HepG2 (cell line): Measurements from ENCODE around the gene CDK9. TPM values are rescaled to one million over a fixed set of nuclear protein-coding genes. Genes with fewer than 3 reads are reported as not detected.

ENCODE experiments used
- HOMEZ ChIP-seq: IDR thresholded peaks from 2 replicates; pipeline ENCODE4 v1.6.1; 2016; ENCODE audit warnings: low read depth
- HOXA5 ChIP-seq: sonication (generic); formaldehyde crosslinking; IDR thresholded peaks from 2 replicates; pipeline ENCODE4 v1.4.0; 2020; ENCODE audit warnings: missing genetic modification reagents
- IRF9 ChIP-seq: sonication (generic); formaldehyde crosslinking; IDR thresholded peaks from 2 replicates; pipeline ENCODE4 v1.8.0; 2022; ENCODE audit warnings: missing genetic modification reagents, mild to moderate bottlenecking, borderline replicate concordance
- KLF9 ChIP-seq: IDR thresholded peaks from 2 replicates; pipeline ENCODE4 v1.6.1; 2016; ENCODE audit warnings: low read depth
- MLLT10 ChIP-seq: sonication (generic); formaldehyde crosslinking; IDR thresholded peaks from 2 replicates; pipeline ENCODE4 v1.4.0; 2020; ENCODE audit warnings: missing genetic modification reagents
- PHB2 ChIP-seq: fragments of 450-650 bp; IDR thresholded peaks from 2 replicates; pipeline ENCODE4 v1.6.1; 2018; ENCODE audit not compliant: partially characterized antibody
- POGK ChIP-seq: sonication (generic); formaldehyde crosslinking; conservative IDR thresholded peaks from 2 replicates; pipeline ENCODE4 v1.8.0; 2022; ENCODE audit warnings: mild to moderate bottlenecking, moderate library complexity, missing genetic modification reagents
- THAP11 ChIP-seq: IDR thresholded peaks from 2 replicates; pipeline ENCODE4 v1.6.1; 2016; ENCODE audit warnings: missing biosample characterization, missing genetic modification reagents
- ZBTB40 ChIP-seq, 2 experiments: fragments of 450-650 bp in 1 of 2; sonication (generic) in 1 of 2; formaldehyde crosslinking in 1 of 2; IDR thresholded peaks; 2 replicates each; pipeline versions ENCODE4 v1.6.1 to v1.8.0; 2016 to 2022; ENCODE audit warnings: antibody characterized with exemption in 1 of 2, mild to moderate bottlenecking in 1 of 2, missing genetic modification reagents in 1 of 2
- ZFP90 ChIP-seq: sonication (generic); formaldehyde crosslinking; IDR thresholded peaks from 2 replicates; pipeline ENCODE4 v1.8.0; 2022; ENCODE audit warnings: missing genetic modification reagents, mild to moderate bottlenecking, inconsistent platforms, borderline replicate concordance
- ZNF234 ChIP-seq: sonication (generic); formaldehyde crosslinking; conservative IDR thresholded peaks from 2 replicates; pipeline ENCODE4 v1.5.1; 2020; ENCODE audit warnings: mild to moderate bottlenecking, missing genetic modification reagents
- ZNF326 ChIP-seq: sonication (generic); formaldehyde crosslinking; IDR thresholded peaks from 2 replicates; pipeline ENCODE4 v1.4.0; 2020; ENCODE audit warnings: missing genetic modification reagents, borderline replicate concordance
- ZNF691 ChIP-seq: sonication (generic); formaldehyde crosslinking; IDR thresholded peaks from 2 replicates; pipeline ENCODE4 v1.4.0; 2020; ENCODE audit warnings: missing genetic modification reagents, low read depth, mild to moderate bottlenecking, borderline replicate concordance
- polyA plus RNA-seq, 8 experiments: library from polyadenylated mRNA; depleted of rRNA in 3 of 8; stranded (reverse) in 7 of 8; unstranded in 1 of 8; fragments of >200 nt; fragmentation: Illumina TruSeq in 4 of 8; extraction: Trizol in 4 of 8; gene quantifications; 2 replicates each; pipeline versions ENCODE4 v1.2.1 to v1.2.3, GENCODE V29; 2011 to 2016; ENCODE audit warnings: low read depth in 4 of 8, missing spikeins in 1 of 8, mixed read lengths in 1 of 8; ENCODE audit not compliant: insufficient read depth in 1 of 8
- total RNA-seq, 5 experiments: library from RNA; depleted of rRNA; stranded (reverse); fragments of >200 nt; fragmentation: Illumina TruSeq; extraction: Trizol; gene quantifications; 2 replicates each; pipeline ENCODE4 v1.2.3, GENCODE V29; 2016; ENCODE audit warnings: low read depth in 1 of 5

Gene CDK9
- total and polyA plus RNA-seq, 2 of the 13 experiments (the other 11 are each of a cell fraction or from before 2014, with no cell fraction given), result 16.8 to 21.5 TPM

- TF ChIP-seq ZBTB40 (IDR thresholded peaks at IDR 0.05) (no peak), ZBTB40 (CRISPR knock-in tag; IDR thresholded peaks at IDR 0.05) (no peak), ZNF691 (CRISPR knock-in tag) (peak; percentile 39; the same call in 1 of the 2 replicates), KLF9 (CRISPR knock-in tag) (no peak), HOXA5 (no peak), MLLT10 (CRISPR knock-in tag) (no peak), ZNF326 (CRISPR knock-in tag) (no peak), PHB2 (no peak), THAP11 (CRISPR knock-in tag) (peak; percentile 37; the same call in 1 of the 2 replicates), HOMEZ (CRISPR knock-in tag) (no peak), ZFP90 (CRISPR knock-in tag) (no peak), POGK (CRISPR knock-in tag) (no peak), ZNF234 (CRISPR knock-in tag) (no peak), IRF9 (CRISPR knock-in tag) (0 out of 2 replicates have a peak, but pooled peaks have one; percentile 28)
These were observed 42.6 kb downstream of the CDK9 start (continued) for GRCh38 chr9:127828262-127829031.
